Suprapubic skin (tissue), 3 donors: ENCODE measurements around the gene ANKRD44.

Experiments
- EP300 ChIP-seq: sonication (generic); formaldehyde crosslinking; IDR thresholded peaks from one replicate; pipeline ENCODE4 v1.6.1; 2017; ENCODE audit warnings: antibody characterized with exemption
- POLR2A ChIP-seq, 2 donors: fragments of 450-650 bp; IDR thresholded peaks; one replicate each; pipeline ENCODE4 v1.6.1; 2017; ENCODE audit warnings: antibody characterized with exemption in 2 of 2, mild to moderate bottlenecking in 2 of 2, moderate library complexity in 2 of 2
- TF ChIP-seq, protein P1 (sequence below), 2 donors: fragments of 200-600 bp in 1 of 2; fragments of 450-650 bp in 1 of 2; sonication (generic) in 1 of 2; IDR thresholded peaks; one replicate each; pipeline ENCODE4 v1.5.1; 2016 to 2019; ENCODE audit warnings: antibody characterized with exemption in 2 of 2, mild to moderate bottlenecking in 1 of 2, moderate library complexity in 1 of 2

DNA sequence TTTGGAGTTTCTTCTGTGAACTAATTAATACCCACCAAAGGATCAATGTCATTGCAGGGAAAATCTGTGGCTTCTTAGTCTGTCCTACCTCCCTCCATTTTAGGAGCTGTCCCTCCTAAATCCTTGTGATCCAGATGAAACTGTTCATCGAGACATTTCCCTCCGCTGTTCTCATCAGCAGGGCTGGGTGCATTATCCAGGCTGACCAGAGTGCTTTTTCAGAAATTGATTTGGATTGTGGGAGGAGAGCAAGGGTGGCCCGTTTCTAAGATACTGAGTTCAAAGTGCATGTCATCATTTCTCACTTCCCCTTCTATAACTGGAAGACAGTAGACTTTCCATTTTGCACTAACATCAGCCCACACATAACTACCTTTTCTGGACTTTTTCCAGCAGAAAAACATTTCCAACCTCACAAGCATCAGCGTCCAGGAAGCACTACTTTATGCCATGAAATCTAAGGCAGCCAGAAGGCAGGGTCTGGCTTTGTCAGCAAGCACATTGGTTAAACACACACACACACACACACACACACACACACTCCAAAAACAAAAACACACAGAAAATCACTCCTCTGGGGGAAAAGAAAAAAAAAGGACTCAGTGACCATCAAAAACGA, 94.1 kb downstream of the ANKRD44 start:
- TF ChIP-seq, protein P1, sequence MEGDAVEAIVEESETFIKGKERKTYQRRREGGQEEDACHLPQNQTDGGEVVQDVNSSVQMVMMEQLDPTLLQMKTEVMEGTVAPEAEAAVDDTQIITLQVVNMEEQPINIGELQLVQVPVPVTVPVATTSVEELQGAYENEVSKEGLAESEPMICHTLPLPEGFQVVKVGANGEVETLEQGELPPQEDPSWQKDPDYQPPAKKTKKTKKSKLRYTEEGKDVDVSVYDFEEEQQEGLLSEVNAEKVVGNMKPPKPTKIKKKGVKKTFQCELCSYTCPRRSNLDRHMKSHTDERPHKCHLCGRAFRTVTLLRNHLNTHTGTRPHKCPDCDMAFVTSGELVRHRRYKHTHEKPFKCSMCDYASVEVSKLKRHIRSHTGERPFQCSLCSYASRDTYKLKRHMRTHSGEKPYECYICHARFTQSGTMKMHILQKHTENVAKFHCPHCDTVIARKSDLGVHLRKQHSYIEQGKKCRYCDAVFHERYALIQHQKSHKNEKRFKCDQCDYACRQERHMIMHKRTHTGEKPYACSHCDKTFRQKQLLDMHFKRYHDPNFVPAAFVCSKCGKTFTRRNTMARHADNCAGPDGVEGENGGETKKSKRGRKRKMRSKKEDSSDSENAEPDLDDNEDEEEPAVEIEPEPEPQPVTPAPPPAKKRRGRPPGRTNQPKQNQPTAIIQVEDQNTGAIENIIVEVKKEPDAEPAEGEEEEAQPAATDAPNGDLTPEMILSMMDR (IDR thresholded peaks at IDR 0.05) = no peak
- TF ChIP-seq POLR2A (IDR thresholded peaks at IDR 0.05) (no peak), EP300 (no peak)
